Cerebellar cortex (tissue), 1 donor: ENCODE data around the gene IGSF6.

Experiments used
- DNase-seq: peaks from one replicate; pipeline ENCODE4 v3.0.0-alpha.2; 2015; ENCODE audit warnings: low spot score

Gene IGSF6

GRCh38 chr16:21600031-21600773 is 52.2 kb downstream of the IGSF6 start:
- peak; percentile 34 for DNase-seq

GRCh38 chr16:21599122-21600030 is 53.0 kb downstream of the IGSF6 start, which contains the start of gene METTL9:
METTL9 (plus strand) TSS chr16:21599577; CDS start chr16:21599734, 157 bp downstream.
- DNase-seq, result peak; percentile 94

GRCh38 chr16:21598701-21599121 is 53.7 kb downstream of the IGSF6 start:
- peak; percentile 26 for DNase-seq

- DNase-seq, result no peak
These were observed 54.2 kb downstream of the IGSF6 start for GRCh38 chr16:21598206-21598605.

- no peak for DNase-seq
These were observed 54.8 kb downstream of the IGSF6 start for GRCh38 chr16:21597561-21598030.

GRCh38 chr16:21593530-21594289 is 58.7 kb downstream of the IGSF6 start:
- peak; percentile 25 for DNase-seq

GRCh38 chr16:21592191-21592590 is 60.2 kb downstream of the IGSF6 start:
- no peak for DNase-seq

- no peak for DNase-seq
These were observed 61.6 kb downstream of the IGSF6 start for GRCh38 chr16:21590796-21591195.

DNA sequence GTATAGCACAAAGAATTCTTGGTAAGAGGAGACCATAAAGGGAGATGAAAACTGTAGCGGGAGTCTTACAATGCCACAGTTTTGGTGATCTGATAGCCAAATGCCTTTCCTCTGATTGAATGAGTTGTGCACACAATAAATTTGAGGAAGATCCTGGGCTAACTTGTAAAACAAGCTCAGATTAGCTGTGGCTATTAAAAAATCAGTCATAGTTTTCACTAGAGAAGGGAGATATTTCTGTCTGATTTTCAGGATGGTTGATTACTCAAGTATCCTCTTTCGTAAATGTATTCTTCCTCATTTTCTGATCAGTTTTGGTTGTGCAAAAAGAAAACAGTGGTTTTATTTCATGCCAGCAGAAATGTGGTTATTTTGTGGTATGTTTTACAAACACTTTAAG is 62.1 kb downstream of the IGSF6 start:
- DNase-seq, result no peak

DNA sequence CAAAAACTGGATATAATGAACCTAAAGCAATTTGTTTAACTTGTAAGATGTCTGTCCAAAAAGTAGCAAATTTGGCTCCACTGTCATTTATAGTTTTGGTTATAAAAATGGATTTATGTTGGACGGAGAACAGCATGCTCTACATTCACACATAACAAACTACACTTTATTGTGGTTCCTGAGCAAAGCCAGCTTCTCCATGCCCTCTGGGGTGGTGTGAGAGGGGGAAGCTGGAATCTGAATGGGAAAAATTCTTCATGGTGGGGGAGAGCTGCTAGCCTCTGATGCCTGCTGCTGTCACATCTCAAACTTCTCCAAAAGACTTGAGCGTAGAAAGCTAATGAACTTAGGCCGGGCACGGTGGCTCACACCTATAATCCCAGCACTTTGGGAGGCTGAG is 62.9 kb downstream of the IGSF6 start:
- DNase-seq, result no peak
